K562 (cell line): ENCODE data around the gene CCDC33. TPM values are rescaled to one million over a fixed set of nuclear protein-coding genes. Genes with fewer than 3 reads are reported as not detected.

Source experiments
- GTF2A2 ChIP-seq: IDR thresholded peaks from 2 replicates; pipeline ENCODE4 v1.6.1; 2016; ENCODE audit warnings: mild to moderate bottlenecking, missing genetic modification characterization, missing compliant biosample characterization
- HIVEP1 ChIP-seq: fragments of 250-450 bp; sonication (Bioruptor Pico); IDR thresholded peaks from 2 replicates; pipeline ENCODE4 v1.4.0; 2020; ENCODE audit warnings: mild to moderate bottlenecking
- MXI1 ChIP-seq: IDR thresholded peaks from 2 replicates; pipeline ENCODE4 v1.6.1; 2011; ENCODE audit warnings: low read depth, mild to moderate bottlenecking, improper control_type of control experiment, low read length
- SMAD2 ChIP-seq: fragments of 150-350 bp; IDR thresholded peaks from 2 replicates; pipeline ENCODE4 v1.6.1; 2014; ENCODE audit warnings: low read depth, mild to moderate bottlenecking, low read length
- ZNF282 ChIP-seq: sonication (generic); formaldehyde crosslinking; IDR thresholded peaks from 2 replicates; pipeline ENCODE4 v1.8.1; 2023; ENCODE audit warnings: missing genetic modification reagents
- polyA plus RNA-seq, 8 experiments: library from polyadenylated mRNA; depleted of rRNA in 4 of 8; stranded (reverse) in 5 of 8; unstranded in 3 of 8; fragments of >200 nt; fragmentation: Nextera tagmentation in 2 of 8; fragmentation: Illumina TruSeq in 1 of 8; extraction: Ambion mirVana in 2 of 8; extraction: Trizol in 1 of 8; gene quantifications; 2 replicates each; pipeline versions ENCODE4 v1.2.1 to v1.2.3, GENCODE V29; 2011 to 2014; ENCODE audit warnings: inconsistent platforms in 1 of 8, missing spikeins in 1 of 8
- total RNA-seq, 7 experiments: library from RNA; depleted of rRNA in 6 of 7; stranded (reverse); fragments of >200 nt in 6 of 7; fragmentation: Illumina TruSeq in 2 of 7; extraction: Trizol in 2 of 7; gene quantifications; 2 replicates each; pipeline versions ENCODE4 v1.2.1 to v1.2.3, GENCODE V29; 2011 to 2021; ENCODE audit warnings: low replicate concordance in 1 of 7
- TF ChIP-seq, protein P1 (sequence below), 2 experiments: fragments of 450-650 bp; IDR thresholded peaks; 2 replicates each; pipeline ENCODE4 v1.6.1; 2016; ENCODE audit warnings: mild to moderate bottlenecking in 2 of 2, borderline replicate concordance in 1 of 2, low read depth in 1 of 2, moderate library complexity in 1 of 2
- TF ChIP-seq, protein P2 (sequence below): fragments of 450-650 bp; IDR thresholded peaks from 2 replicates; pipeline ENCODE4 v1.6.1; 2016; ENCODE audit warnings: mild to moderate bottlenecking, moderate library complexity

The CCDC33 gene
- total and polyA plus RNA-seq, 9 of the 15 experiments (the other 6 are each of a cell fraction or from before 2014, with no cell fraction given), result 0.08 to 1.1 (median 0.15) TPM; not detected in 4

DNA sequence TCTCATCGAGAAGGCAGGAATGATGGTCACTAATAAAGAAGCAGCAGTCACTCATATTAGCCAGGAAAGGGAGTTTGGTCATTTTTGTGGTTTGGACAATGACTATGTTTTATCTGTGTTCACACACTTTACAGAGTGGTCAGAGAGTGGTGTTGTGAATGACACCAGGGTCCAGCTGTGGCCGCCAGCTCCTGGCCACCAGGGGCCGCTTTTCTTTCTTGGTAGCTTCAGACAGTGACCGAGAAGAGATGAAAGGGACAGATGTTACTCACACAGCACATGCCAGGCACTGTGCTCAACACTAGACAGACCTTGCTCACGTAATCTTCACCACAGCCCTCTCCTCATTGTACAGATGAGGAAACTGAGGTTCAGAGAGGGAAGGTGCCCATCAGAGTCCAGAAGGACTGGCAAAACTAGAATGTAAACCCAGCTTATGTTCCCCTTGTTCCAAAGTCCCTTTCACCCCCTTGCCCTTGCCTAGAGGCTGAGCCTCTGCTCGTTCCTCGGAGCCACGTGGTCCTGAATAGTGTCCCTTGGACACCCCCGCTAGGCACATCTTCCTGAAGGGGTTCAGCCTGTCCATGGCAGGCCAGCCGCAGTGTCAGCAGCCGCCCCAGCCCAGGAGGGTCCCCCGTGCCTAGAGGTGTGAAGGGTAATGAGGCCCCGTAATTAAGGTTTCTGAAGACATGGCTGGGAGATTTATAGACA lies 75.8 kb downstream of the CCDC33 start (continued):
- TF ChIP-seq, protein P1, sequence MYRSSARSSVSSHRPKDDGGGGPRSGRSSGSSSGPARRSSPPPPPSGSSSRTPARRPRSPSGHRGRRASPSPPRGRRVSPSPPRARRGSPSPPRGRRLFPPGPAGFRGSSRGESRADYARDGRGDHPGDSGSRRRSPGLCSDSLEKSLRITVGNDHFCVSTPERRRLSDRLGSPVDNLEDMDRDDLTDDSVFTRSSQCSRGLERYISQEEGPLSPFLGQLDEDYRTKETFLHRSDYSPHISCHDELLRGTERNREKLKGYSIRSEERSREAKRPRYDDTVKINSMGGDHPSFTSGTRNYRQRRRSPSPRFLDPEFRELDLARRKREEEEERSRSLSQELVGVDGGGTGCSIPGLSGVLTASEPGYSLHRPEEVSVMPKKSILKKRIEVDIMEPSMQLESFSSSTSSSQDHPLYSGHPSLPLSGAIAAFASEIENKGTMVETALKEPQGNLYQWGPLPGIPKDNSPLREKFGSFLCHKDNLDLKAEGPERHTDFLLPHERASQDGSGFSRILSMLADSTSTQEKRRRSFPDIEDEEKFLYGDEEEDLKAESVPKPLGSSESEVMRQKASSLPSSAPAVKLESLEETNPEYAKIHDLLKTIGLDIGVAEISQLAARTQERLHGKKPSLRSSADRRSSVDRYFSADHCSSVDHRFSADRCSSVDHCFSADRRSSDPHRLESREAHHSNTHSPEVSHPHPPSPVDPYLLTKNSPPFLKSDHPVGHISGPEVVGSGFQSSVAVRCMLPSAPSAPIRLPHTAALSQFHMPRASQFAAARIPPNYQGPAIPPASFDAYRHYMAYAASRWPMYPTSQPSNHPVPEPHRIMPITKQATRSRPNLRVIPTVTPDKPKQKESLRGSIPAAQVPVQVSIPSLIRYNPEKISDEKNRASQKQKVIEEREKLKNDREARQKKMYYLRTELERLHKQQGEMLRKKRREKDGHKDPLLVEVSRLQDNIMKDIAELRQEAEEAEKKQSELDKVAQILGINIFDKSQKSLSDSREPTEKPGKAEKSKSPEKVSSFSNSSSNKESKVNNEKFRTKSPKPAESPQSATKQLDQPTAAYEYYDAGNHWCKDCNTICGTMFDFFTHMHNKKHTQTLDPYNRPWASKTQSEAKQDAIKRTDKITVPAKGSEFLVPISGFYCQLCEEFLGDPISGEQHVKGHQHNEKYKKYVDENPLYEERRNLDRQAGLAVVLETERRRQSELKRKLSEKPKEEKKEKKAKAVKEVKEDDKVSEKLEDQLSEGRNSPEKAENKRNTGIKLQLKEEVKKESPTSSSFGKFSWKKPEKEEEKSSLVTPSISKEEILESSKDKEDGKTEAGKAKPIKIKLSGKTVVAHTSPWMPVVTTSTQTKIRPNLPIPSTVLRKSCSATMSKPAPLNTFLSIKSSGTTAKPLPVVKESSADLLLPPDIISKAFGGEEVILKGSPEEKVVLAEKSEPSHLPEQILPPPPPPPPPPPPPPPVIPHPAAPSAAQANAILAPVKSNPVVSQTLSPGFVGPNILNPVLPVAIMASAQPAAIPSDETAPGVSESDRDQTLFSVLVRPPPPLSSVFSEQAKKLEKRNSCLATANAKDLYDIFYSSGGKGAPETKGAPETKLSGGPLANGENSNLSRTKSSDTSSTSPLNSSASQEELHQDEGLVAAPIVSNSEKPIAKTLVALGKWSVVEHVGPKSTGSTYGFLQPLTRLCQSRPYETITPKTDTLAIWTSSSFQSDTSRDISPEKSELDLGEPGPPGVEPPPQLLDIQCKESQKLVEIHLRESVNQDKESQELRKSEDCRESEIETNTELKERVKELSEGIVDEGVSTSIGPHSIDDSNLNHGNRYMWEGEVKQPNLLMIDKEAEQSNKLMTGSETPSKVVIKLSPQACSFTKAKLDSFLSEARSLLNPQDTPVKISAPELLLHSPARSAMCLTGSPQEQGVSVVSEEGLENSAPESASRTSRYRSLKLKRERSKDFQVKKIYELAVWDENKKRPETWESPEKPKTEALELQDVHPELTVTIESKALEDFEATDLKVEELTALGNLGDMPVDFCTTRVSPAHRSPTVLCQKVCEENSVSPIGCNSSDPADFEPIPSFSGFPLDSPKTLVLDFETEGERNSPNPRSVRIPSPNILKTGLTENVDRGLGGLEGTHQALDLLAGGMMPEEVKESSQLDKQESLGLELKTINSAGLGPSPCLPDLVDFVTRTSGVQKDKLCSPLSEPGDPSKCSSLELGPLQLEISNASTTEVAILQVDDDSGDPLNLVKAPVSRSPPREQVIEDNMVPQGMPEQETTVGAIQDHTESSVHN (IDR thresholded peaks at IDR 0.05; ENCODE audit: borderline replicate concordance in 1 of 2, low read depth in 1 of 2), result no peak
- TF ChIP-seq GTF2A2 (tag) (no peak), HIVEP1 (CRISPR knock-in tag) (no peak), SMAD2 (no peak), ZNF282 (CRISPR knock-in tag) (no peak), MXI1 (no peak)
- TF ChIP-seq, protein P2, sequence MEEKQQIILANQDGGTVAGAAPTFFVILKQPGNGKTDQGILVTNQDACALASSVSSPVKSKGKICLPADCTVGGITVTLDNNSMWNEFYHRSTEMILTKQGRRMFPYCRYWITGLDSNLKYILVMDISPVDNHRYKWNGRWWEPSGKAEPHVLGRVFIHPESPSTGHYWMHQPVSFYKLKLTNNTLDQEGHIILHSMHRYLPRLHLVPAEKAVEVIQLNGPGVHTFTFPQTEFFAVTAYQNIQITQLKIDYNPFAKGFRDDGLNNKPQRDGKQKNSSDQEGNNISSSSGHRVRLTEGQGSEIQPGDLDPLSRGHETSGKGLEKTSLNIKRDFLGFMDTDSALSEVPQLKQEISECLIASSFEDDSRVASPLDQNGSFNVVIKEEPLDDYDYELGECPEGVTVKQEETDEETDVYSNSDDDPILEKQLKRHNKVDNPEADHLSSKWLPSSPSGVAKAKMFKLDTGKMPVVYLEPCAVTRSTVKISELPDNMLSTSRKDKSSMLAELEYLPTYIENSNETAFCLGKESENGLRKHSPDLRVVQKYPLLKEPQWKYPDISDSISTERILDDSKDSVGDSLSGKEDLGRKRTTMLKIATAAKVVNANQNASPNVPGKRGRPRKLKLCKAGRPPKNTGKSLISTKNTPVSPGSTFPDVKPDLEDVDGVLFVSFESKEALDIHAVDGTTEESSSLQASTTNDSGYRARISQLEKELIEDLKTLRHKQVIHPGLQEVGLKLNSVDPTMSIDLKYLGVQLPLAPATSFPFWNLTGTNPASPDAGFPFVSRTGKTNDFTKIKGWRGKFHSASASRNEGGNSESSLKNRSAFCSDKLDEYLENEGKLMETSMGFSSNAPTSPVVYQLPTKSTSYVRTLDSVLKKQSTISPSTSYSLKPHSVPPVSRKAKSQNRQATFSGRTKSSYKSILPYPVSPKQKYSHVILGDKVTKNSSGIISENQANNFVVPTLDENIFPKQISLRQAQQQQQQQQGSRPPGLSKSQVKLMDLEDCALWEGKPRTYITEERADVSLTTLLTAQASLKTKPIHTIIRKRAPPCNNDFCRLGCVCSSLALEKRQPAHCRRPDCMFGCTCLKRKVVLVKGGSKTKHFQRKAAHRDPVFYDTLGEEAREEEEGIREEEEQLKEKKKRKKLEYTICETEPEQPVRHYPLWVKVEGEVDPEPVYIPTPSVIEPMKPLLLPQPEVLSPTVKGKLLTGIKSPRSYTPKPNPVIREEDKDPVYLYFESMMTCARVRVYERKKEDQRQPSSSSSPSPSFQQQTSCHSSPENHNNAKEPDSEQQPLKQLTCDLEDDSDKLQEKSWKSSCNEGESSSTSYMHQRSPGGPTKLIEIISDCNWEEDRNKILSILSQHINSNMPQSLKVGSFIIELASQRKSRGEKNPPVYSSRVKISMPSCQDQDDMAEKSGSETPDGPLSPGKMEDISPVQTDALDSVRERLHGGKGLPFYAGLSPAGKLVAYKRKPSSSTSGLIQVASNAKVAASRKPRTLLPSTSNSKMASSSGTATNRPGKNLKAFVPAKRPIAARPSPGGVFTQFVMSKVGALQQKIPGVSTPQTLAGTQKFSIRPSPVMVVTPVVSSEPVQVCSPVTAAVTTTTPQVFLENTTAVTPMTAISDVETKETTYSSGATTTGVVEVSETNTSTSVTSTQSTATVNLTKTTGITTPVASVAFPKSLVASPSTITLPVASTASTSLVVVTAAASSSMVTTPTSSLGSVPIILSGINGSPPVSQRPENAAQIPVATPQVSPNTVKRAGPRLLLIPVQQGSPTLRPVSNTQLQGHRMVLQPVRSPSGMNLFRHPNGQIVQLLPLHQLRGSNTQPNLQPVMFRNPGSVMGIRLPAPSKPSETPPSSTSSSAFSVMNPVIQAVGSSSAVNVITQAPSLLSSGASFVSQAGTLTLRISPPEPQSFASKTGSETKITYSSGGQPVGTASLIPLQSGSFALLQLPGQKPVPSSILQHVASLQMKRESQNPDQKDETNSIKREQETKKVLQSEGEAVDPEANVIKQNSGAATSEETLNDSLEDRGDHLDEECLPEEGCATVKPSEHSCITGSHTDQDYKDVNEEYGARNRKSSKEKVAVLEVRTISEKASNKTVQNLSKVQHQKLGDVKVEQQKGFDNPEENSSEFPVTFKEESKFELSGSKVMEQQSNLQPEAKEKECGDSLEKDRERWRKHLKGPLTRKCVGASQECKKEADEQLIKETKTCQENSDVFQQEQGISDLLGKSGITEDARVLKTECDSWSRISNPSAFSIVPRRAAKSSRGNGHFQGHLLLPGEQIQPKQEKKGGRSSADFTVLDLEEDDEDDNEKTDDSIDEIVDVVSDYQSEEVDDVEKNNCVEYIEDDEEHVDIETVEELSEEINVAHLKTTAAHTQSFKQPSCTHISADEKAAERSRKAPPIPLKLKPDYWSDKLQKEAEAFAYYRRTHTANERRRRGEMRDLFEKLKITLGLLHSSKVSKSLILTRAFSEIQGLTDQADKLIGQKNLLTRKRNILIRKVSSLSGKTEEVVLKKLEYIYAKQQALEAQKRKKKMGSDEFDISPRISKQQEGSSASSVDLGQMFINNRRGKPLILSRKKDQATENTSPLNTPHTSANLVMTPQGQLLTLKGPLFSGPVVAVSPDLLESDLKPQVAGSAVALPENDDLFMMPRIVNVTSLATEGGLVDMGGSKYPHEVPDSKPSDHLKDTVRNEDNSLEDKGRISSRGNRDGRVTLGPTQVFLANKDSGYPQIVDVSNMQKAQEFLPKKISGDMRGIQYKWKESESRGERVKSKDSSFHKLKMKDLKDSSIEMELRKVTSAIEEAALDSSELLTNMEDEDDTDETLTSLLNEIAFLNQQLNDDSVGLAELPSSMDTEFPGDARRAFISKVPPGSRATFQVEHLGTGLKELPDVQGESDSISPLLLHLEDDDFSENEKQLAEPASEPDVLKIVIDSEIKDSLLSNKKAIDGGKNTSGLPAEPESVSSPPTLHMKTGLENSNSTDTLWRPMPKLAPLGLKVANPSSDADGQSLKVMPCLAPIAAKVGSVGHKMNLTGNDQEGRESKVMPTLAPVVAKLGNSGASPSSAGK, result peak; percentile 88
